ENCODE data around the gene HBP1.
A peak's percentile ranks its signal among the peaks of the same experiment; 100 is the strongest.

HBP1 gene

GRCh38 chr7:107187774-107188173 lies 19.0 kb downstream of the HBP1 start:
- TF ChIP-seq ZNF274 (IDR thresholded peaks at IDR 0.05; ENCODE audit: low read depth, low read length) (no peak), SUZ12 (IDR thresholded peaks at IDR 0.05; ENCODE audit: extremely low read depth, insufficient read depth, insufficient read length) (no peak), YY1 (IDR thresholded peaks at IDR 0.05; ENCODE audit: insufficient read depth, insufficient read length) (no peak)
- Histone ChIP-seq H3K4me3 (ENCODE audit: insufficient read length, low read depth) (no peak overlapping the region), H3K9ac (ENCODE audit: insufficient read length, low read depth) (no peak overlapping the region), H3K36me3 (ENCODE audit: insufficient read depth, insufficient read length, low read length) (peaks cover 14% of the 10 kb centered on the region), H3K27me3 (ENCODE audit: insufficient read depth, insufficient read length) (no peaks in the 10 kb centered on the region), H3K4me1 (ENCODE audit: insufficient read depth, insufficient read length) (no peaks in the 10 kb centered on the region), H3K9me3 (ENCODE audit: insufficient read depth, low read length) (no peaks in the 10 kb centered on the region)
- DNase-seq (ENCODE audit: low read depth, low spot score): no peak

- H3K4me1 ChIP-seq (ENCODE audit: insufficient read depth, insufficient read length): no peaks in the 10 kb centered on the region
- no peak overlapping the region for H3K9ac ChIP-seq (ENCODE audit: insufficient read length, low read depth)
- no peak overlapping the region for H3K4me3 ChIP-seq (ENCODE audit: insufficient read length, low read depth)
- DNase-seq (ENCODE audit: low read depth, low spot score): no peak
- no peaks in the 10 kb centered on the region for H3K9me3 ChIP-seq (ENCODE audit: insufficient read depth, low read length)
- TF ChIP-seq SUZ12 (IDR thresholded peaks at IDR 0.05; ENCODE audit: extremely low read depth, insufficient read depth, insufficient read length): no peak
- no peak for TF ChIP-seq YY1 (IDR thresholded peaks at IDR 0.05; ENCODE audit: insufficient read depth, insufficient read length)
- H3K36me3 ChIP-seq (ENCODE audit: insufficient read depth, insufficient read length, low read length): peaks cover 14% of the 10 kb centered on the region
- no peaks in the 10 kb centered on the region for H3K27me3 ChIP-seq (ENCODE audit: insufficient read depth, insufficient read length)
These were observed 21.3 kb downstream of the HBP1 start for GRCh38 chr7:107190090-107190489.

GRCh38 chr7:107194052-107194451 lies 25.2 kb downstream of the HBP1 start:
- Histone ChIP-seq H3K9me3 (ENCODE audit: insufficient read depth, low read length) (no peaks in the 10 kb centered on the region), H3K9ac (ENCODE audit: insufficient read length, low read depth) (no peak overlapping the region), H3K4me3 (ENCODE audit: insufficient read length, low read depth) (no peak overlapping the region), H3K4me1 (ENCODE audit: insufficient read depth, insufficient read length) (no peaks in the 10 kb centered on the region), H3K27me3 (ENCODE audit: insufficient read depth, insufficient read length) (no peaks in the 10 kb centered on the region), H3K36me3 (ENCODE audit: insufficient read depth, insufficient read length, low read length) (peaks cover 10% of the 10 kb centered on the region)
- TF ChIP-seq SUZ12 (IDR thresholded peaks at IDR 0.05; ENCODE audit: extremely low read depth, insufficient read depth, insufficient read length) (no peak), ZNF274 (IDR thresholded peaks at IDR 0.05; ENCODE audit: low read depth, low read length) (no peak), YY1 (IDR thresholded peaks at IDR 0.05; ENCODE audit: insufficient read depth, insufficient read length) (no peak)
- no peak for DNase-seq (ENCODE audit: low read depth, low spot score)

GRCh38 chr7:107196834-107197610 lies 28.2 kb downstream of the HBP1 start:
- no peak for DNase-seq (ENCODE audit: low read depth, low spot score)
- Histone ChIP-seq H3K36me3 (ENCODE audit: insufficient read depth, insufficient read length, low read length) (peaks cover 4% of the 10 kb centered on the region), H3K27me3 (ENCODE audit: insufficient read depth, insufficient read length) (no peaks in the 10 kb centered on the region), H3K4me1 (ENCODE audit: insufficient read depth, insufficient read length) (no peaks in the 10 kb centered on the region), H3K4me3 (ENCODE audit: insufficient read length, low read depth) (no peak overlapping the region), H3K9me3 (ENCODE audit: insufficient read depth, low read length) (no peaks in the 10 kb centered on the region), H3K9ac (ENCODE audit: insufficient read length, low read depth) (no peak overlapping the region)
- no peak for TF ChIP-seq SUZ12 (IDR thresholded peaks at IDR 0.05; ENCODE audit: extremely low read depth, insufficient read depth, insufficient read length)
- no peak for TF ChIP-seq ZNF274 (IDR thresholded peaks at IDR 0.05; ENCODE audit: low read depth, low read length)
- TF ChIP-seq YY1 (IDR thresholded peaks at IDR 0.05; ENCODE audit: insufficient read depth, insufficient read length): no peak

GRCh38 chr7:107201795-107202450 lies 33.1 kb downstream of the HBP1 start:
- Histone ChIP-seq H3K36me3 (ENCODE audit: insufficient read depth, insufficient read length, low read length) (peaks cover 4% of the 10 kb centered on the region), H3K9ac (ENCODE audit: insufficient read length, low read depth) (no peak overlapping the region), H3K9me3 (ENCODE audit: insufficient read depth, low read length) (no peaks in the 10 kb centered on the region), H3K4me1 (ENCODE audit: insufficient read depth, insufficient read length) (no peaks in the 10 kb centered on the region), H3K27me3 (ENCODE audit: insufficient read depth, insufficient read length) (no peaks in the 10 kb centered on the region), H3K4me3 (ENCODE audit: insufficient read length, low read depth) (no peak overlapping the region)
- peak; percentile 20 for DNase-seq (ENCODE audit: low read depth, low spot score)
- TF ChIP-seq ZNF274 (IDR thresholded peaks at IDR 0.05; ENCODE audit: low read depth, low read length): no peak
- TF ChIP-seq YY1 (IDR thresholded peaks at IDR 0.05; ENCODE audit: insufficient read depth, insufficient read length): no peak
- TF ChIP-seq SUZ12 (IDR thresholded peaks at IDR 0.05; ENCODE audit: extremely low read depth, insufficient read depth, insufficient read length): no peak

GRCh38 chr7:107203607-107204006 lies 34.8 kb downstream of the HBP1 start:
- H3K4me3 ChIP-seq (ENCODE audit: insufficient read length, low read depth): no peak overlapping the region
- DNase-seq (ENCODE audit: low read depth, low spot score): no peak
- no peaks in the 10 kb centered on the region for H3K27me3 ChIP-seq (ENCODE audit: insufficient read depth, insufficient read length)
- TF ChIP-seq SUZ12 (IDR thresholded peaks at IDR 0.05; ENCODE audit: extremely low read depth, insufficient read depth, insufficient read length): no peak
- no peak for TF ChIP-seq YY1 (IDR thresholded peaks at IDR 0.05; ENCODE audit: insufficient read depth, insufficient read length)
- TF ChIP-seq ZNF274 (IDR thresholded peaks at IDR 0.05; ENCODE audit: low read depth, low read length): no peak
- peaks cover 8% of the 10 kb centered on the region for H3K36me3 ChIP-seq (ENCODE audit: insufficient read depth, insufficient read length, low read length)
- H3K9me3 ChIP-seq (ENCODE audit: insufficient read depth, low read length): no peaks in the 10 kb centered on the region
- H3K9ac ChIP-seq (ENCODE audit: insufficient read length, low read depth): no peak overlapping the region
- no peaks in the 10 kb centered on the region for H3K4me1 ChIP-seq (ENCODE audit: insufficient read depth, insufficient read length)

GRCh38 chr7:107206136-107206535 lies 37.3 kb downstream of the HBP1 start:
- H3K36me3 ChIP-seq (ENCODE audit: insufficient read depth, insufficient read length, low read length): peaks cover 8% of the 10 kb centered on the region
- H3K9me3 ChIP-seq (ENCODE audit: insufficient read depth, low read length): no peaks in the 10 kb centered on the region
- no peak overlapping the region for H3K4me3 ChIP-seq (ENCODE audit: insufficient read length, low read depth)
- no peaks in the 10 kb centered on the region for H3K27me3 ChIP-seq (ENCODE audit: insufficient read depth, insufficient read length)
- no peak for DNase-seq (ENCODE audit: low read depth, low spot score)
- H3K9ac ChIP-seq (ENCODE audit: insufficient read length, low read depth): no peak overlapping the region
- H3K4me1 ChIP-seq (ENCODE audit: insufficient read depth, insufficient read length): no peaks in the 10 kb centered on the region
- TF ChIP-seq SUZ12 (IDR thresholded peaks at IDR 0.05; ENCODE audit: extremely low read depth, insufficient read depth, insufficient read length) (no peak), YY1 (IDR thresholded peaks at IDR 0.05; ENCODE audit: insufficient read depth, insufficient read length) (no peak), ZNF274 (IDR thresholded peaks at IDR 0.05; ENCODE audit: low read depth, low read length) (no peak)

All from NT2/D1 (cell line).